ENCODE data around the gene LKAAEAR1. TPM values are rescaled to one million over a fixed set of nuclear protein-coding genes. Genes with fewer than 3 reads are reported as not detected.

LKAAEAR1 gene
- total and polyA plus RNA-seq, 2 experiments from 2014 or later: 1.8 TPM; not detected in 1

DNA sequence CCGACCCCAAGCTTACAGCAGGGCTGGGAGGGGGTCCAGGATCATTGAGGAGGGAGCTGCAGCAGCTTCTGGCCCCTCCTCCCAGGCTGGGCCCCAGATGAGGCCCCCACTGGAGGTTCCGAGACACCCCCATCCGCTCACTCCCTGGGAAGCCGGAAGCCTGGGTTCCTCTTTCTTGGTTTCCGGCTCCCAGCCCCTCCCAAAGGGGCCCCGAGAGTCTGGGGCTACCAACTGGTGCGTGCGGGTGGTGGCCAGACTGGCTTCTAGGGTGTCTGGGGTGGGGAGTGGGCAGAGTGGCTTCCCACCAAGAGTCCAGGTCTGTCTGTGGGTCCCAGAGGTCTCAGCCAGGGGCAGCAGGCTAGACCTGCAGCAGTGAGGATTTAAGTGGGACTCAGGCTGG, 7.1 kb downstream of the LKAAEAR1 start:
- Histone ChIP-seq H3K27ac (ENCODE audit: low read depth) (no peak overlapping the region), H3K79me2 (replicated peaks; ENCODE audit: insufficient read depth) (no peaks in the 10 kb centered on the region), H3K27me3 (ENCODE audit: insufficient read depth) (peaks cover 15% of the 10 kb centered on the region; the same call in 1 of the 2 replicates), H3K9me2 (ENCODE audit: insufficient read depth) (no peaks in the 10 kb centered on the region), H3K4me3 (no peak overlapping the region), H4K20me1 (replicated peaks; ENCODE audit: insufficient read depth) (no peaks in the 10 kb centered on the region), H2AFZ (no peak overlapping the region), H3K4me2 (no peak overlapping the region), H3K4me1 (ENCODE audit: insufficient read depth) (peaks cover 11% of the 10 kb centered on the region; the same call in 1 of the 2 replicates), H3F3A (replicated peaks; ENCODE audit: low read depth) (0 out of 2 replicates have a peak, but pooled peaks cover 5% of the 10 kb centered on the region), H3K36me3 (ENCODE audit: insufficient read depth) (no peaks in the 10 kb centered on the region)
- Mint-ChIP-seq H3K4me3 (no peak overlapping the region), H3K27me3 (ENCODE audit: insufficient read depth, low read depth, poor library complexity) (peaks cover 23% of the 10 kb centered on the region), H3K36me3 (ENCODE audit: low read depth) (peaks cover 2% of the 10 kb centered on the region; the same call in 1 of the 3 replicates), H3K27ac (no peak overlapping the region), H3K4me1 (peaks cover 18% of the 10 kb centered on the region; the same call in 2 of the 3 replicates), H3K9me3 (no peaks in the 10 kb centered on the region)
- TF ChIP-seq, protein P1, sequence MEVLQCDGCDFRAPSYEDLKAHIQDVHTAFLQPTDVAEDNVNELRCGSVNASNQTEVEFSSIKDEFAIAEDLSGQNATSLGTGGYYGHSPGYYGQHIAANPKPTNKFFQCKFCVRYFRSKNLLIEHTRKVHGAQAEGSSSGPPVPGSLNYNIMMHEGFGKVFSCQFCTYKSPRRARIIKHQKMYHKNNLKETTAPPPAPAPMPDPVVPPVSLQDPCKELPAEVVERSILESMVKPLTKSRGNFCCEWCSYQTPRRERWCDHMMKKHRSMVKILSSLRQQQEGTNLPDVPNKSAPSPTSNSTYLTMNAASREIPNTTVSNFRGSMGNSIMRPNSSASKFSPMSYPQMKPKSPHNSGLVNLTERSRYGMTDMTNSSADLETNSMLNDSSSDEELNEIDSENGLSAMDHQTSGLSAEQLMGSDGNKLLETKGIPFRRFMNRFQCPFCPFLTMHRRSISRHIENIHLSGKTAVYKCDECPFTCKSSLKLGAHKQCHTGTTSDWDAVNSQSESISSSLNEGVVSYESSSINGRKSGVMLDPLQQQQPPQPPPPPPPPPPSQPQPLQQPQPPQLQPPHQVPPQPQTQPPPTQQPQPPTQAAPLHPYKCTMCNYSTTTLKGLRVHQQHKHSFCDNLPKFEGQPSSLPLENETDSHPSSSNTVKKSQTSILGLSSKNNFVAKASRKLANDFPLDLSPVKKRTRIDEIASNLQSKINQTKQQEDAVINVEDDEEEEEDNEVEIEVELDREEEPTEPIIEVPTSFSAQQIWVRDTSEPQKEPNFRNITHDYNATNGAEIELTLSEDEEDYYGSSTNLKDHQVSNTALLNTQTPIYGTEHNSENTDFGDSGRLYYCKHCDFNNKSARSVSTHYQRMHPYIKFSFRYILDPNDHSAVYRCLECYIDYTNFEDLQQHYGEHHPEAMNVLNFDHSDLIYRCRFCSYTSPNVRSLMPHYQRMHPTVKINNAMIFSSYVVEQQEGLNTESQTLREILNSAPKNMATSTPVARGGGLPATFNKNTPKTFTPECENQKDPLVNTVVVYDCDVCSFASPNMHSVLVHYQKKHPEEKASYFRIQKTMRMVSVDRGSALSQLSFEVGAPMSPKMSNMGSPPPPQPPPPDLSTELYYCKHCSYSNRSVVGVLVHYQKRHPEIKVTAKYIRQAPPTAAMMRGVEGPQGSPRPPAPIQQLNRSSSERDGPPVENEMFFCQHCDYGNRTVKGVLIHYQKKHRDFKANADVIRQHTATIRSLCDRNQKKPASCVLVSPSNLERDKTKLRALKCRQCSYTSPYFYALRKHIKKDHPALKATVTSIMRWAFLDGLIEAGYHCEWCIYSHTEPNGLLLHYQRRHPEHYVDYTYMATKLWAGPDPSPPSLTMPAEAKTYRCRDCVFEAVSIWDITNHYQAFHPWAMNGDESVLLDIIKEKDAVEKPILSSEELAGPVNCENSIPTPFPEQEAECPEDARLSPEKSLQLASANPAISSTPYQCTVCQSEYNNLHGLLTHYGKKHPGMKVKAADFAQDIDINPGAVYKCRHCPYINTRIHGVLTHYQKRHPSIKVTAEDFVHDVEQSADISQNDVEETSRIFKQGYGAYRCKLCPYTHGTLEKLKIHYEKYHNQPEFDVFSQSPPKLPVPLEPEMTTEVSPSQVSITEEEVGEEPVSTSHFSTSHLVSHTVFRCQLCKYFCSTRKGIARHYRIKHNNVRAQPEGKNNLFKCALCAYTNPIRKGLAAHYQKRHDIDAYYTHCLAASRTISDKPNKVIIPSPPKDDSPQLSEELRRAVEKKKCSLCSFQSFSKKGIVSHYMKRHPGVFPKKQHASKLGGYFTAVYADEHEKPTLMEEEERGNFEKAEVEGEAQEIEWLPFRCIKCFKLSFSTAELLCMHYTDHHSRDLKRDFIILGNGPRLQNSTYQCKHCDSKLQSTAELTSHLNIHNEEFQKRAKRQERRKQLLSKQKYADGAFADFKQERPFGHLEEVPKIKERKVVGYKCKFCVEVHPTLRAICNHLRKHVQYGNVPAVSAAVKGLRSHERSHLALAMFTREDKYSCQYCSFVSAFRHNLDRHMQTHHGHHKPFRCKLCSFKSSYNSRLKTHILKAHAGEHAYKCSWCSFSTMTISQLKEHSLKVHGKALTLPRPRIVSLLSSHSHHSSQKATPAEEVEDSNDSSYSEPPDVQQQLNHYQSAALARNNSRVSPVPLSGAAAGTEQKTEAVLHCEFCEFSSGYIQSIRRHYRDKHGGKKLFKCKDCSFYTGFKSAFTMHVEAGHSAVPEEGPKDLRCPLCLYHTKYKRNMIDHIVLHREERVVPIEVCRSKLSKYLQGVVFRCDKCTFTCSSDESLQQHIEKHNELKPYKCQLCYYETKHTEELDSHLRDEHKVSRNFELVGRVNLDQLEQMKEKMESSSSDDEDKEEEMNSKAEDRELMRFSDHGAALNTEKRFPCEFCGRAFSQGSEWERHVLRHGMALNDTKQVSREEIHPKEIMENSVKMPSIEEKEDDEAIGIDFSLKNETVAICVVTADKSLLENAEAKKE (CRISPR knock-in tag; IDR thresholded peaks at IDR 0.05): no peak
- no peak for TF ChIP-seq ZNF331 (CRISPR knock-in tag; IDR thresholded peaks at IDR 0.05; ENCODE audit: low read depth)
- no peak for TF ChIP-seq STAT1 (IDR thresholded peaks at IDR 0.05; ENCODE audit: unreplicated experiment)
- no peak for TF ChIP-seq REST (IDR thresholded peaks at IDR 0.05; ENCODE audit: unreplicated experiment)
- no peak for TF ChIP-seq POLR2AphosphoS5 (IDR thresholded peaks at IDR 0.05; ENCODE audit: low read depth)
- TF ChIP-seq CTCF (conservative IDR thresholded peaks at IDR 0.05; ENCODE audit: low read depth in 2 of 2): no peak
- TF ChIP-seq EZH2phosphoT487 (IDR thresholded peaks at IDR 0.05; ENCODE audit: unreplicated experiment): no peak
- no peak for TF ChIP-seq JUNB (IDR thresholded peaks at IDR 0.05; ENCODE audit: unreplicated experiment)
- TF ChIP-seq, protein P2, sequence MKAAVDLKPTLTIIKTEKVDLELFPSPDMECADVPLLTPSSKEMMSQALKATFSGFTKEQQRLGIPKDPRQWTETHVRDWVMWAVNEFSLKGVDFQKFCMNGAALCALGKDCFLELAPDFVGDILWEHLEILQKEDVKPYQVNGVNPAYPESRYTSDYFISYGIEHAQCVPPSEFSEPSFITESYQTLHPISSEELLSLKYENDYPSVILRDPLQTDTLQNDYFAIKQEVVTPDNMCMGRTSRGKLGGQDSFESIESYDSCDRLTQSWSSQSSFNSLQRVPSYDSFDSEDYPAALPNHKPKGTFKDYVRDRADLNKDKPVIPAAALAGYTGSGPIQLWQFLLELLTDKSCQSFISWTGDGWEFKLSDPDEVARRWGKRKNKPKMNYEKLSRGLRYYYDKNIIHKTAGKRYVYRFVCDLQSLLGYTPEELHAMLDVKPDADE (IDR thresholded peaks at IDR 0.05): no peak
- no peak for TF ChIP-seq NANOG (IDR thresholded peaks at IDR 0.05; ENCODE audit: borderline replicate concordance)
- TF ChIP-seq ZNF114 (CRISPR knock-in tag; IDR thresholded peaks at IDR 0.05): no peak
- TF ChIP-seq EZH2 (IDR thresholded peaks at IDR 0.05; ENCODE audit: low read depth, unreplicated experiment): no peak
- no peak for ATAC-seq
- no peak for DNase-seq (ENCODE audit: low spot score)
